Right lobe of liver (tissue), 6 donors: Measurements from ENCODE around the gene ZFP90. TPM values are rescaled to one million over a fixed set of nuclear protein-coding genes. Genes with fewer than 3 reads are reported as not detected.
"Not testable (repeated sequence)": the region's sequence is repeated elsewhere in the genome, so short reads cannot be mapped to it uniquely, and the experiment has no call there.

Source experiments
- ATAC-seq, 4 donors: fragments of 200-7000 bp; cut with Tn5 transposase; one replicate each; pipeline ENCODE4 v1.9.1; 2020; ENCODE audit warnings: mild to moderate bottlenecking in 4 of 4, moderate library complexity in 4 of 4
- DNase-seq, 3 donors: peaks; one replicate each; pipeline ENCODE4 v3.0.0-alpha.2; 2020
- H3K27ac ChIP-seq, 3 donors: fragments of 200-600 bp; one replicate each; pipeline ENCODE4 v1.8.0; 2022
- H3K27me3 ChIP-seq, 2 donors: fragments of 200-600 bp; one replicate each; pipeline ENCODE4 v1.8.0; 2022
- H3K36me3 ChIP-seq, 4 donors: fragments of 200-600 bp; sonication (generic) in 1 of 4; one replicate each; pipeline versions ENCODE4 v1.5.1 to v1.8.0; 2017 to 2022; ENCODE audit warnings: control low read depth in 1 of 4
- H3K4me1 ChIP-seq, 4 donors: fragments of 200-600 bp; sonication (generic) in 1 of 4; one replicate each; pipeline versions ENCODE4 v1.5.1 to v1.8.0; 2017 to 2022; ENCODE audit warnings: control low read depth in 1 of 4
- H3K4me3 ChIP-seq, 3 donors: fragments of 200-600 bp; one replicate each; pipeline ENCODE4 v1.8.0; 2022
- H3K9me3 ChIP-seq, 4 donors: fragments of 200-600 bp; sonication (generic) in 1 of 4; one replicate each; pipeline versions ENCODE4 v1.5.1 to v1.8.0; 2017 to 2022; ENCODE audit warnings: control low read depth in 1 of 4
- CTCF ChIP-seq, 4 donors: fragments of 200-600 bp in 3 of 4; fragments of 450-650 bp in 1 of 4; IDR thresholded peaks; one replicate each; pipeline versions ENCODE4 v1.5.1 to v1.8.0; 2016 to 2022; ENCODE audit warnings: antibody characterized with exemption in 4 of 4, mild to moderate bottlenecking in 2 of 4
- POLR2A ChIP-seq: fragments of 450-650 bp; IDR thresholded peaks from one replicate; pipeline ENCODE4 v1.6.1; 2017; ENCODE audit warnings: antibody characterized with exemption, mild to moderate bottlenecking
- WGBS: methylation state at CpG from one replicate; pipeline ENCODE4 v1.1.6; 2018; ENCODE audit warnings: low coverage, low lambda C conversion rate; ENCODE audit not compliant: insufficient coverage; ENCODE audit errors: missing lambda C conversion rate; 5-methylcytosine and 5-hydroxymethylcytosine counted together
- intact Hi-C, 2 donors: fragments of 100-400 bp; cut with DNase I; formaldehyde crosslinking; loops; one replicate each; pipeline versions ENCODE4 v1.11.2 to v1.14.1; 2022
- total RNA-seq, 6 experiments: library from RNA; depleted of rRNA in 2 of 6; stranded (reverse); fragments of >200 nt in 2 of 6; fragmentation: NEBNext Ultra II Directional in 3 of 6; extraction: Animal tissue kit (Norgen Biotek cat#: 25700) in 3 of 6; gene quantifications; one replicate each; pipeline versions ENCODE4 v1.1.0 to v1.2.4, GENCODE V29; 2016 to 2023
- donor health status: DM: no; HTN: yes; CAD: no.
- donor health status: DM: no; HTN: no; CAD: no.
- donor health status: DM: no; HTN: no; CAD: no.
- donor health status: DM: no; HTN: yes; CAD: no.
- donor health status: DM: no; HTN: yes; CAD: no.

ZFP90 gene
- total RNA-seq, 6 experiments from 2014 or later, result 3.4 to 11.3 (median 6.2) TPM

- DNase-seq (no peak), ATAC-seq (no peak)
- Histone ChIP-seq H3K9me3 (no peaks in the 10 kb centered on the region), H3K4me1 (peaks cover 0 to 23% (median 0%) of the 10 kb centered on the region in 4 donors), H3K27ac (no peak overlapping the region), H3K27me3 (no peaks in the 10 kb centered on the region), H3K36me3 (no peaks in the 10 kb centered on the region), H3K4me3 (no peak overlapping the region)
- 71% methylated on average over 4 of the region's 11 CpGs for WGBS
- TF ChIP-seq CTCF (IDR thresholded peaks at IDR 0.05), result no peak
- no peak for TF ChIP-seq POLR2A
- intact Hi-C loops, result no loop called here
These were observed 46.9 kb upstream of the ZFP90 start for GRCh38 chr16:68492151-68492542.

- peak; percentile 44 to 77 (median 66) for ATAC-seq
- H3K4me1 ChIP-seq, result peaks cover 0 to 20% (median 0%) of the 10 kb centered on the region in 4 donors
- no peak overlapping the region for H3K27ac ChIP-seq
- H3K36me3 ChIP-seq, result no peaks in the 10 kb centered on the region
- H3K9me3 ChIP-seq, result no peaks in the 10 kb centered on the region
- DNase-seq, result peak in 2 of 3 donors; percentile 59 to 70
- TF ChIP-seq POLR2A, result no peak
- no peak for TF ChIP-seq CTCF (IDR thresholded peaks at IDR 0.05)
- no CpG with 5 or more reads among the region's 6 CpGs for WGBS
- intact Hi-C loops, result no loop called here
- H3K27me3 ChIP-seq, result no peaks in the 10 kb centered on the region
- H3K4me3 ChIP-seq, result no peak overlapping the region
These were observed 46.3 kb upstream of the ZFP90 start for GRCh38 chr16:68492543-68493411.

- peaks cover 0 to 20% (median 0%) of the 10 kb centered on the region in 4 donors for H3K4me1 ChIP-seq
- ATAC-seq (no peak), DNase-seq (no peak)
- H3K27me3 ChIP-seq, result no peaks in the 10 kb centered on the region
- no peak overlapping the region for H3K27ac ChIP-seq
- TF ChIP-seq POLR2A (no peak), CTCF (IDR thresholded peaks at IDR 0.05) (no peak)
- H3K9me3 ChIP-seq, result no peaks in the 10 kb centered on the region
- no peak overlapping the region for H3K4me3 ChIP-seq
- no peaks in the 10 kb centered on the region for H3K36me3 ChIP-seq
- intact Hi-C loops, result no loop called here
- WGBS, result no CpG with 5 or more reads among the region's 5 CpGs
These were observed 45.5 kb upstream of the ZFP90 start for GRCh38 chr16:68493412-68494070.

- H3K9me3 ChIP-seq, H3K4me3 ChIP-seq, H3K36me3 ChIP-seq, H3K27ac ChIP-seq, H3K27me3 ChIP-seq, intact Hi-C loops, ATAC-seq, DNase-seq: not testable (repeated sequence)
- H3K4me1 ChIP-seq, result peaks cover 0 to 20% (median 0%) of the 10 kb centered on the region in 4 donors
- 100% methylated on average over 5 of the region's 5 CpGs for WGBS
These were observed 44.8 kb upstream of the ZFP90 start for GRCh38 chr16:68494261-68494660.

GRCh38 chr16:68496689-68497088 is 42.4 kb upstream of the ZFP90 start:
- H3K36me3 ChIP-seq, result no peaks in the 10 kb centered on the region
- no peak overlapping the region for H3K27ac ChIP-seq
- TF ChIP-seq CTCF (IDR thresholded peaks at IDR 0.05), result no peak
- TF ChIP-seq POLR2A, result no peak
- 55% methylated on average over 3 of the region's 8 CpGs for WGBS
- H3K4me1 ChIP-seq, result peaks cover 0 to 20% (median 0%) of the 10 kb centered on the region in 4 donors
- ATAC-seq (peak in 1 of 4 donors; percentile 10), DNase-seq (no peak)
- H3K9me3 ChIP-seq, result no peaks in the 10 kb centered on the region
- H3K4me3 ChIP-seq, result no peak overlapping the region
- intact Hi-C loops, result no loop called here
- no peaks in the 10 kb centered on the region for H3K27me3 ChIP-seq
